Activated CD4-positive, CD25-positive, alpha-beta regulatory T cell (primary cell): ENCODE measurements around the gene EPHA6.

Source experiments
- DNase-seq, 4 experiments: peaks; one replicate each; lab custom pipeline; 2025; lab: John Stamatoyannopoulos, UW

The EPHA6 gene

DNA sequence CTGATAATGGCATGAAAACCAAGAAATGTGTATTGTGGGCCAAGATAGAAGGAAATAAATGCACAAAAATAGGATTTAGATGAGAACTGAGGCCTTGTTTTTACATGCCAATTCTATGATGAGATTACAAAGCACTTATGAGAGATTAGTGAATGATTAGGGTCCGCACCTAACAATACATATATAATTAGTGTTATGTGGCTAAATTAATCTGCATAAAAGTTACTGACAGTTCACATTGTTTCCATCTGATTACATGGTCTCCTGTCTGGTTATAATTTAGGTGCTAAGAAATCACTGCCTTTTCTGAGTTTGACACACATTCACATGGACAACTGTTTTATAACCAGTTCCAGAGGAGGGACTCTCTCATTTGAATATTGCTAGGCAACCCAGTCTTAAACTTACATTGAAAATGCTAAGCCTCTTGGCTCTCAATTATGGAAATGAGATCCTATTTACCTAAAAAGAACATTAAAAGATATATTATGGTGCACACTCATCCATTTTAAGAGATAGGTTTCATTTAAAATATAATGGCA, 833.1 kb downstream of the EPHA6 start:
- DNase-seq = no peak

DNA sequence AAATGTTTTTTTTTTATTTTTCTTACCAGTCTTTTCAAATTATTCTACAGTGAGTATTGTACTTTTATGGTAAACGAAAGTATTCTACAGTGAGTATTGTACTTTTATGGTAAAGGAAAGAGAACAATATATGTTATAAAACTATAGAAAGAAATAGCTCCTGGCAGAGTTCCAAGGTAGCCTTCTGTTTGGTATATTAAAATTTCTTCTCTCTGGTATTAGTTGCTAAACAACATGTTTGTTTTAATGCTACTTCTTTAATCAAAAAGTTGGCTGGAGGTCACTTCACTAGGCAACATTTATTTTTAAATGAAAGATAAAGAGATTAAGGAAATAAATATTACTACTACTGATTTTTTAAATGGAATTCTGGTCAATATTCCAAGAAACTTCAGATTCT, 841.6 kb downstream of the EPHA6 start:
- DNase-seq = no peak

GRCh38 chr3:97656638-97657037, 842.2 kb downstream of the EPHA6 start:
- no peak for DNase-seq

DNA sequence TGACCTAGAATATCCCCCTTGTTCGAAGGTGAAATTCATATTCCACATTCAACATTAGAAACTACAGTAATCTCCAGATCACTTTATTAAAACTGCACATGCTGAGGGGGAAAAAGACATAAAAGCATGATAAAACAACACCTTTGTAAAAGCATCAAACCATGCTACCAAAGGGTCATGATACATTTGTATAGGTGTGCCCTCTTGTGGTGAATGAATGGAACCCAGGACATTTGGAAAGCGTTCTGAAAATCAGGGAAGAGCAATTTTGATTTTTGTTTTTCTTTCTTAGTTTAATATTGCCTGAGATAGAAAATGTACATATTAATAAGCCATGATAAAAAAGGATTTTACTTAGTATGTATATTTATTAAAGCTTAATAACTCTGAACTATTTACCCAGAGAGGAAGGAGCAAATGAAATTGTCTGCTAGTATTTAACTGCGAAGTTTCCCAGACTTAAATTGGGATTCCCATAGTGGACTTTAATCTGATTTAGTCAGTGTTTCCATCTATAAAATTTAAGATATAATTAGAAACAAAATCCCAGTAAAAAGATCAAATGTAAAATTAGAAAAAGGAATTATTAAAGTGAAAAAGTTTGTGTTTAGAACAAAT, 844.4 kb downstream of the EPHA6 start:
- DNase-seq = no peak

GRCh38 chr3:97662264-97662663, 847.9 kb downstream of the EPHA6 start:
- DNase-seq = no peak

DNA sequence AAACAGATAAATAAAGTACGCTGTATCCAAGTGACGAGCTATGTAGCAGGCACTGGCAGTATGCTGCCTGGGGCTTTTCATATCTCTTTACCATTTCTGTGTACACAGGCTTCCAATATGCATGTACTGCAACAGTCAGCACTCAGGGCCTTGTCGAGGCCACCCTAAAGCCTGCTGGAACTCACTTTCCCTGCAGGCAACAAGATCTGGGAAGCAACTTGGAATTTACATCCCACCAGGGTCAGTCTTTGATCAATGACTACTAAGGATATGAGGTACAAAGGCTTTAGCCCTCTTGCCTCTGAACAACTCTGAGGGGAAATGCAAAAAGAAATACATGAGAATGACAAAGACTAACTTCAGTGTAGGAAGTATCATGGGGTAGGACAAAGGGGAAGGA, 848.4 kb downstream of the EPHA6 start:
- DNase-seq = no peak

GRCh38 chr3:97665896-97666295, 851.5 kb downstream of the EPHA6 start:
- DNase-seq = no peak

GRCh38 chr3:97670952-97671351, 856.6 kb downstream of the EPHA6 start:
- no peak for DNase-seq

GRCh38 chr3:97673357-97673997, 859.1 kb downstream of the EPHA6 start:
- DNase-seq = no peak

DNA sequence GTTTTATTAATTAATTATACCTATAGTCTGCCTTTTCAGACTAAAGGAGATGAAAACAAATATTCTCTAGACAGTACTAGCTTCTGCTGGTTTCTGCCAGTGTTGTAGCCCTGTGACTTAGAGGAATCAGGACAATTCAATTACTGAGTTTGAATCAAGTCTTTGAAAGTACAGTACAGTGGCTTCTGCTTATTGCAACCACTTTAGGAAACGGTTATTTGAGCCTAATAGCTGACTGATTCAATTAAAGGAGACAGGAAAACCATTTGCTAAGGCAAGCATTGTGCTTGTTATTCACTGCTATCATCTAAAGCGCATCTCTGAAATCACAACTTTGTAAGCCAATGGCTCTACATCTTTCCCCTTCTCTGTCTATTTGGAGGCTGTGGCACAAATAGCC, 860.1 kb downstream of the EPHA6 start:
- DNase-seq = no peak

GRCh38 chr3:97680210-97680609, 865.8 kb downstream of the EPHA6 start:
- DNase-seq = no peak

DNA sequence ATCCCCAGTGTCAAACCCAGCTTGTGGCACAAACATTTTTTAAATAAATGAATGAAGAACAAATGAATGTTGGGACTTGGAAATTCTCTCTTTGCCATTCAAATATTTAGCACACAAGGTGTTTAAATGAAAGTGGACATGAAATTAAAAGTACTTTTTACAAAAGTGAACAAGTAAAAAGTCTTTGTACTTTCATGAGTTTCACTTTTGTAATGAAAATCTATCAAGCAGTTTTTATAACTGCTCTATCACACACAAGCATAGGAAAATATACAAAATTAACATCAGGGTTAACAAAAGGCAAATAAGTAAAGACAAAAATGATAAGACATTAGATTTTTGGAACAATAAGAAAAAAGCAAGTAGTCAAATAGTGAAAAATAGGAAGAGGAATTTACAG, 866.3 kb downstream of the EPHA6 start:
- no peak for DNase-seq

DNA sequence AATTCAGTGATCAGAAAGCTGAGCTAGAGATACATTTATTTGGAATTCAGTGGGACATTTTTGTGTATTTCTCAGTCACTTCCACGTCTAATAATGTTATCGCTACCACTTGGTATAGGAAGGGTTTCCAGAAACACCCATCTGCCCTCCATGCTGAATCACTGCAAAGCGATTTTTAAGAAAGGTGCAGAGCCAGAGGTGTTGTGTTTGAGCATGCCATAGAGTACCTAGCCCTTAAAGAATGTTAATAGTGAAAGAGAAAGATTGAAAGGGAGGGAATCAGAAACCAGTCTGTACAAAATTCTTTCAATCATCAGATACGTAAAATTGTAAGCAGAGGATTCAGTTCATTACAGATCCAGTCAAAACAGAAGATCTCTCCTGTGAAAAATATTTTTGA, 870.1 kb downstream of the EPHA6 start:
- no peak for DNase-seq

DNA sequence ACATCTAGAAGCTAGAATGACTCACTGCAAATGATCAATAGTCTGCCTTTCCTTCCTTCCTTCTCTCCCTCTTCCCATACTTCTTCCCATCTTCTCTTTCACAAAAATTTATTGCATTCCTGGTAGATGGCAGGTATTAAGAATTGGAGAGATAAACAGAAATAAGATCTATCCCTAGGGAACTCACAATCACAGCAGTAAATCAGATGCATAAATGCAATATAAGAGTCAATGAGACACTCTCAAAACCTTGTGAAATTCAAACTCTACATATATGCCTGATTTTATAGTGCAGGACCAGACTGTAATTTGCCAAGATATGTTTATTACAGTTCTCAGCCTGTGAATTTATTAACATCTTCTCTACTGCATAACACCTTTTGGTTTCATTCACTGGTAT, 871.9 kb downstream of the EPHA6 start:
- DNase-seq = no peak

DNA sequence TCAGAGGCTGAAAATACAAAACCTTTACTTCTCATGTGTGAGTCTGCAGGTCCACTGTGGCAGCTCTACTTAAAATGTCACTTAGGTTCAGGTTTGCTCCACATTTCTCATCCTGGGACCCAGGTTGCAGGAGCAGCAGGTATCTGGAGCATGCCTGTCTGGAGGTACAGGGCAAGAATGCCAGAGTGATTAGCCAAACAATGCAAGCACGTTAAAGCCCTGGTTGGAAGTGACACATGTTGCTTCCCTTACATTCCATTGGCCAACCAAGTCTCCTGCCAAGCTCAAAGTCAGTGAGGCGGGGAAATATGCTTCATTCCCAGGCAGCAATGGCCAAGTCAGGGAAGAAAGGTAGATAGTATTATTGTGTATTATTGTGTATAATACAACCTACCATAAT, 873.3 kb downstream of the EPHA6 start:
- DNase-seq = no peak

DNA sequence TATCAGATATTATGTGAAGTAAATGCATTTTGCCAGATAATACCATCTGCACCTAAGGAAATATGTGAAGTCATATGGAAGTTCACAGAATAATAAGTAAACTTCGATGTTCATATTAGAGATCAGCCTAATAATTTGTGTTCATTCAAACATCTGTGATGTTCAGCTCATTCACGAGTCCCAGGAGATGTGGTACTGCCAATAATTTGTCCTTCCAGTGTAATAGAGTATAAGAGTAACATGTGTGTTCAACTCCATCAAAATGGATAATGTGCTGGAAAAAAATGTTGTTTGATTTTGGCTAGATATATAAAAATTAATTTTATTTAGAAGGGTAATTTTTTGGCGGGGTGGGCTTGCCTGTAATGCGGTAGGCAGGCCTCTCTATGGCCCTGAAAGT, 874.7 kb downstream of the EPHA6 start:
- DNase-seq = no peak

GRCh38 chr3:97689962-97690361, 875.6 kb downstream of the EPHA6 start:
- DNase-seq = no peak

DNA sequence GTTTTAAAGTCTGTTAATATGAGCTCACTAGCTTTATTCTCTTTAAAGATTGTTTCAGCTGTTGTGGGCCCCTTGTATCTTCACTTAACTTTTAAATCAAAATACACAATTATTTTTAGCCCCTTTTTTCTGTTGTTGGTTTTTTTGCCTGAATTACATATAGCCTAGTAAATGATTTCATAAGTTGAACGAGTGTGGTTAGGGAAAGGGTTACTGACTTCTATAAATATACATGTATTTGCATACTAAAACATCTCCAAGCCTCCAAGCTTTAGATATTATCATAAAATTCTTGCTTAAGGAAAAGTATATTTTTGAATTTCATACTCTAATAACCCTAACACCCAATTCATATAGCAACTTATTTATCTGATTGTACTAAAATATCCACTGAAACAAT, 877.0 kb downstream of the EPHA6 start:
- no peak for DNase-seq

DNA sequence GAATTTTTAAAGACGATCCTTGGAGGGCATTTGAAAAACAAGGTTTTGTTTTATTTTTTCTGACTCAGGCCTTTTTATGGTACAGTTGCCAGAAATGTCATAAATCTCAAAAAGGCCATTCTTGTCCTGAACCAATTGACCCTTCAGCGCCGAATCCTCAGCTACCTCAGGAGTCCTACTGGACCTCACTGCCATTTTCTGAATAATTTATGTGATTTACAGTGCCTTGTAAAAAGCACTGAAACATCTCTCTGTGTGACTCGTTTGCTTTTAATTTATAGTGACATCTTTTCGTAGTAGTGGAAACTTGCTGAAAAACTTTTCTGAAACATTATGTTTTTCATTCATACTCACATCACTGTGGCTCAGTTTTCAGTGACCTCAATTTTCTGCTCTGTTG, 878.0 kb downstream of the EPHA6 start:
- DNase-seq = no peak

- DNase-seq = no peak
Measured at GRCh38 chr3:97692831-97693230, 878.4 kb downstream of the EPHA6 start.

DNA sequence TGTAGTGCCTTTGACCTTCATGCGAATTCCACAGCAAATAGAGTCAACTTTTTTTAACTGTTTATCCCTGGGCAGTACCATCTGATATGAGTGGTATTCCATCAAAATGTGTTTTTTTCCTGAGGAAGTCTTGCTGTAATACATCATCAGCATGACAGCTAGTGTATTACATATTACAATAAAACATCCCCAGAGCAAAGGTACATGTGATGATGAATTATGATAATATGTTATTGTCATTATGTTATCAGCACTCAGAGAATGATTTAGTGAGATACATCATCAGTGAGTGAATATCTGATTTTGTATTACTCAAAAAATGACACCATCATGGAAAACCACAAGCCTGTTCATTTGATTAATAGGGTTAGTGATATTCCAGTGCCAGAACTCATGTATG, 880.5 kb downstream of the EPHA6 start:
- no peak for DNase-seq

DNA sequence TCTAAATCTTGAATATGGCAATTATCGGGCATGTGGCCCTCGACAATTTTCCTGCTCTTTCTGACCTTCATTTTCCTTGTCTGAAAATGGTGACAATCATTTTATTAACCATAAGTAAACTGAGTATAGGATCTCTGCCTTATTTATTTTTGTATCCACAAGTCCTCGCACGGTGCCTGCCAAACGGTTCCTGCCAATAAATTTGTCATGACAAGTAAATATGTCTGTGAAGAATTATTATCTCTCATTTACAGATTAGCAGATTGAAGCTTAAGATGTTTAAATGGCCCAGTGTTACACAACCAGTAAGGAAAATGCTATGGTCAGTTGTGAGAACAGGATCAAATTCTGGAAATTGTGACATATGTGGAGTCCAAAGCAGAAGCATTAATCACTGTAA, 884.3 kb downstream of the EPHA6 start:
- DNase-seq = no peak

DNA sequence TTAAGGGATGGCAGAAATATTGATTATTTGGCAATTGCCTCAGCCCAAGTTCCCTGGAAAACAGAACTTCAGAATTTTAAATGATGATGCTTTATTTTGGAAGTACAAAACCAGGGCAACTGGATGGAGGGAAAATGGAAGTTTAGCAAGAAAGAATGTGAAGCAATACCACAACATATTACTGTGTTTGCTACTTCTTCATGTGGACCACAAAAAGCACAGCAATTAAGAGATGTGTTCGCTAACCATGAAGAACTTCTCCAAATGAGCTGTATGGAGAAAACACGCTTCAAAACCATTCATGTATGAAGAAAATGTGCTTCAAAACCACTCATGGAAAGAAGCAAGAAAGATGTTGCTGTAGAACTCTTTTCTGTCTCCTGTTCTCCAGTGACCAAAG, 885.5 kb downstream of the EPHA6 start:
- no peak for DNase-seq

- DNase-seq = no peak
Measured at GRCh38 chr3:97705764-97706163, 891.4 kb downstream of the EPHA6 start.
